CD8-positive, alpha-beta memory T cell (primary cell): ENCODE measurements around the gene TNS1. TPM values are rescaled to one million over a fixed set of nuclear protein-coding genes. Genes with fewer than 3 reads are reported as not detected.

Experiments
- CTCF ChIA-PET: fragments of 350-600 bp; sonication (Branson Sonifier 250); formaldehyde crosslinking; loops from one replicate; lab custom pipeline; 2021; ENCODE audit warnings: antibody characterized with exemption; lab: Charles Lee
- POLR2A ChIA-PET: fragments of 350-600 bp; sonication (Branson Sonifier 250); formaldehyde crosslinking; loops from one replicate; lab custom pipeline; 2021; ENCODE audit warnings: antibody characterized with exemption; lab: Charles Lee
- DNase-seq, 5 donors: peaks; one replicate each; pipeline versions ENCODE4 v3.0.0 to v3.0.0-alpha.2; 2020 to 2022; ENCODE audit warnings: mixed read lengths in 1 of 5
- H3K27ac ChIP-seq: one replicate; pipeline ENCODE4 v1.7.0; 2013; ENCODE audit warnings: low read depth, mild to moderate bottlenecking, low read length, moderate library complexity
- H3K27me3 ChIP-seq: 2 replicates; pipeline ENCODE4 v1.7.0; 2013; ENCODE audit warnings: low read length, mild to moderate bottlenecking; ENCODE audit not compliant: insufficient read depth, poor library complexity, severe bottlenecking
- H3K36me3 ChIP-seq: 2 replicates; pipeline ENCODE4 v1.7.0; 2013; ENCODE audit warnings: mild to moderate bottlenecking, low read length, moderate library complexity; ENCODE audit not compliant: insufficient read depth
- H3K4me1 ChIP-seq: 2 replicates; pipeline ENCODE4 v1.7.0; 2013; ENCODE audit warnings: mild to moderate bottlenecking, low read length, moderate library complexity; ENCODE audit not compliant: insufficient read depth
- H3K4me3 ChIP-seq: 2 replicates; pipeline ENCODE4 v1.7.0; 2013; ENCODE audit warnings: mild to moderate bottlenecking, low read length
- H3K9me3 ChIP-seq: 2 replicates; pipeline ENCODE4 v1.7.0; 2013; ENCODE audit warnings: mild to moderate bottlenecking, low read length
- H3K27ac Mint-ChIP-seq, 8 donors: one replicate each; pipeline ENCODE4 v1.8.0; 2020 to 2021; ENCODE audit warnings: mixed read lengths in 8 of 8, mild to moderate bottlenecking in 6 of 8, inconsistent platforms in 3 of 8, moderate library complexity in 3 of 8
- H3K27me3 Mint-ChIP-seq, 2 donors: one replicate each; pipeline ENCODE4 v1.8.0; 2020 to 2021; ENCODE audit warnings: mixed read lengths in 2 of 2, mild to moderate bottlenecking in 1 of 2, moderate library complexity in 1 of 2
- H3K36me3 Mint-ChIP-seq, 3 donors: one replicate each; pipeline ENCODE4 v1.8.0; 2020 to 2021; ENCODE audit warnings: mixed read lengths in 3 of 3, inconsistent platforms in 1 of 3, mild to moderate bottlenecking in 1 of 3
- H3K4me1 Mint-ChIP-seq, 3 donors: one replicate each; pipeline ENCODE4 v1.8.0; 2020 to 2021; ENCODE audit warnings: mixed read lengths in 3 of 3, inconsistent platforms in 1 of 3, mild to moderate bottlenecking in 1 of 3
- H3K4me3 Mint-ChIP-seq, 7 donors: one replicate each; pipeline ENCODE4 v1.8.0; 2020 to 2021; ENCODE audit warnings: mixed read lengths in 7 of 7, mild to moderate bottlenecking in 6 of 7, moderate library complexity in 4 of 7, inconsistent platforms in 2 of 7
- H3K9me3 Mint-ChIP-seq, 5 donors: one replicate each; pipeline ENCODE4 v1.8.0; 2020 to 2022; ENCODE audit warnings: mixed read lengths in 5 of 5, mild to moderate bottlenecking in 3 of 5, moderate library complexity in 2 of 5, inconsistent platforms in 1 of 5
- polyA plus RNA-seq: library from polyadenylated mRNA; unstranded; fragments of 300-500 nt; fragmentation: Illumina TruSeq; gene quantifications from one replicate; pipeline ENCODE4 v1.2.3, GENCODE V29; 2021
- total RNA-seq, 2 experiments: library from RNA; stranded (reverse); gene quantifications; one replicate each; pipeline ENCODE4 v1.2.3, GENCODE V29; 2021

The TNS1 gene
- total and polyA plus RNA-seq, 3 experiments from 2014 or later, result 1.1 to 1.8 TPM; not detected in 1

- no peaks in the 10 kb centered on the region for H3K9me3 ChIP-seq
- DNase-seq, result no peak
- H3K4me3 Mint-ChIP-seq, result no peak overlapping the region
- no peaks in the 10 kb centered on the region for H3K4me1 ChIP-seq
- peaks cover 4% of the 10 kb centered on the region for H3K27me3 ChIP-seq
- ChIA-PET CTCF (no interaction called here), POLR2A (no interaction called here)
- H3K9me3 Mint-ChIP-seq, result no peaks in the 10 kb centered on the region
- peaks cover 9 to 14% of the 10 kb centered on the region in 2 donors for H3K27me3 Mint-ChIP-seq
- no peak overlapping the region for H3K4me3 ChIP-seq
- H3K36me3 ChIP-seq, result no peaks in the 10 kb centered on the region
- no peak overlapping the region for H3K27ac Mint-ChIP-seq
- no peaks in the 10 kb centered on the region for H3K4me1 Mint-ChIP-seq
- H3K27ac ChIP-seq, result no peak overlapping the region
- H3K36me3 Mint-ChIP-seq, result no peaks in the 10 kb centered on the region
Measured at GRCh38 chr2:217930761-217931563, 71.8 kb downstream of the TNS1 start.

GRCh38 chr2:217929757-217930707 lies 72.8 kb downstream of the TNS1 start:
- Histone ChIP-seq H3K27me3 (peaks cover 4% of the 10 kb centered on the region), H3K4me3 (no peak overlapping the region), H3K36me3 (no peaks in the 10 kb centered on the region), H3K27ac (no peak overlapping the region), H3K9me3 (no peaks in the 10 kb centered on the region), H3K4me1 (no peaks in the 10 kb centered on the region)
- H3K27ac Mint-ChIP-seq, result no peak overlapping the region
- ChIA-PET POLR2A (no interaction called here), CTCF (no interaction called here)
- H3K36me3 Mint-ChIP-seq, result no peaks in the 10 kb centered on the region
- no peak for DNase-seq
- H3K27me3 Mint-ChIP-seq, result peaks cover 4 to 14% of the 10 kb centered on the region in 2 donors
- H3K4me3 Mint-ChIP-seq, result no peak overlapping the region
- H3K4me1 Mint-ChIP-seq, result no peaks in the 10 kb centered on the region
- no peaks in the 10 kb centered on the region for H3K9me3 Mint-ChIP-seq

GRCh38 chr2:217929272-217929671 lies 73.5 kb downstream of the TNS1 start:
- Histone ChIP-seq H3K36me3 (no peaks in the 10 kb centered on the region), H3K27ac (no peak overlapping the region), H3K27me3 (peaks cover 4% of the 10 kb centered on the region), H3K4me3 (no peak overlapping the region), H3K9me3 (no peaks in the 10 kb centered on the region), H3K4me1 (no peaks in the 10 kb centered on the region)
- DNase-seq, result no peak
- no peaks in the 10 kb centered on the region for H3K4me1 Mint-ChIP-seq
- no peaks in the 10 kb centered on the region for H3K36me3 Mint-ChIP-seq
- CTCF ChIA-PET, result no interaction called here
- peaks cover 6 to 14% of the 10 kb centered on the region in 2 donors for H3K27me3 Mint-ChIP-seq
- no peaks in the 10 kb centered on the region for H3K9me3 Mint-ChIP-seq
- no peak overlapping the region for H3K27ac Mint-ChIP-seq
- POLR2A ChIA-PET, result no interaction called here
- H3K4me3 Mint-ChIP-seq, result no peak overlapping the region

GRCh38 chr2:217928324-217929181 lies 74.2 kb downstream of the TNS1 start:
- Histone ChIP-seq H3K9me3 (no peaks in the 10 kb centered on the region), H3K4me1 (no peaks in the 10 kb centered on the region), H3K4me3 (no peak overlapping the region), H3K36me3 (no peaks in the 10 kb centered on the region), H3K27me3 (peaks cover 4% of the 10 kb centered on the region), H3K27ac (no peak overlapping the region)
- H3K36me3 Mint-ChIP-seq, result no peaks in the 10 kb centered on the region
- H3K27me3 Mint-ChIP-seq, result peaks cover 6 to 14% of the 10 kb centered on the region in 2 donors
- H3K9me3 Mint-ChIP-seq, result no peaks in the 10 kb centered on the region
- ChIA-PET CTCF (no interaction called here), POLR2A (no interaction called here)
- no peak overlapping the region for H3K27ac Mint-ChIP-seq
- no peaks in the 10 kb centered on the region for H3K4me1 Mint-ChIP-seq
- H3K4me3 Mint-ChIP-seq, result no peak overlapping the region
- DNase-seq, result no peak

- H3K27ac Mint-ChIP-seq, result no peak overlapping the region
- CTCF ChIA-PET, result no interaction called here
Measured at GRCh38 chr2:217927601-217928323, 75.0 kb downstream of the TNS1 start.

GRCh38 chr2:217926801-217927200 lies 76.0 kb downstream of the TNS1 start:
- no peaks in the 10 kb centered on the region for H3K9me3 Mint-ChIP-seq
- no peak overlapping the region for H3K4me3 Mint-ChIP-seq
- H3K27ac Mint-ChIP-seq, result no peak overlapping the region
- Histone ChIP-seq H3K27ac (no peak overlapping the region), H3K27me3 (no peaks in the 10 kb centered on the region), H3K4me1 (no peaks in the 10 kb centered on the region), H3K9me3 (no peaks in the 10 kb centered on the region), H3K4me3 (no peak overlapping the region), H3K36me3 (no peaks in the 10 kb centered on the region)
- no peaks in the 10 kb centered on the region for H3K4me1 Mint-ChIP-seq
- no peak for DNase-seq
- no peaks in the 10 kb centered on the region for H3K36me3 Mint-ChIP-seq
- ChIA-PET POLR2A (no interaction called here), CTCF (no interaction called here)
- H3K27me3 Mint-ChIP-seq, result peaks cover 6 to 14% of the 10 kb centered on the region in 2 donors

More at GRCh38 chr2:217927601-217928323, 75.0 kb downstream of the TNS1 start:
- Histone ChIP-seq H3K36me3 (no peaks in the 10 kb centered on the region), H3K4me3 (no peak overlapping the region), H3K27me3 (peaks cover 4% of the 10 kb centered on the region), H3K27ac (no peak overlapping the region), H3K4me1 (no peaks in the 10 kb centered on the region), H3K9me3 (no peaks in the 10 kb centered on the region)
- POLR2A ChIA-PET, result no interaction called here
- DNase-seq, result no peak
- Mint-ChIP-seq H3K27me3 (peaks cover 6 to 14% of the 10 kb centered on the region in 2 donors), H3K9me3 (no peaks in the 10 kb centered on the region), H3K4me1 (no peaks in the 10 kb centered on the region), H3K36me3 (no peaks in the 10 kb centered on the region), H3K4me3 (no peak overlapping the region)

- H3K4me3 Mint-ChIP-seq, result no peak overlapping the region
- CTCF ChIA-PET, result no interaction called here
- H3K36me3 ChIP-seq, result no peaks in the 10 kb centered on the region
- H3K4me1 Mint-ChIP-seq, result no peaks in the 10 kb centered on the region
- DNase-seq, result no peak
- no peaks in the 10 kb centered on the region for H3K9me3 ChIP-seq
- no peak overlapping the region for H3K27ac ChIP-seq
- H3K4me3 ChIP-seq, result no peak overlapping the region
- H3K27me3 Mint-ChIP-seq, result peaks cover 3 to 4% of the 10 kb centered on the region in 2 donors
- H3K27me3 ChIP-seq, result no peaks in the 10 kb centered on the region
- H3K9me3 Mint-ChIP-seq, result no peaks in the 10 kb centered on the region
- no peaks in the 10 kb centered on the region for H3K36me3 Mint-ChIP-seq
- no peaks in the 10 kb centered on the region for H3K4me1 ChIP-seq
- POLR2A ChIA-PET, result no interaction called here
- H3K27ac Mint-ChIP-seq, result no peak overlapping the region
Measured at GRCh38 chr2:217924346-217924901, 78.4 kb downstream of the TNS1 start.
